Measurements from ENCODE around the gene SIGLEC15. TPM values are rescaled to one million over a fixed set of nuclear protein-coding genes. Genes with fewer than 3 reads are reported as not detected.

SIGLEC15 gene
- total RNA-seq, 1 donor from 2014 or later, result 0.85 TPM

GRCh38 chr18:45887585-45887984 lies 62.1 kb downstream of the SIGLEC15 start:
- TF ChIP-seq CTCF (IDR thresholded peaks at IDR 0.05), result no peak
- DNase-seq (ENCODE audit: low spot score), result no peak
- Mint-ChIP-seq H3K27ac (ENCODE audit: unreplicated experiment) (no peak overlapping the region), H3K27me3 (ENCODE audit: low read depth) (no peaks in the 10 kb centered on the region), H3K4me1 (ENCODE audit: low read depth) (peaks cover 6% of the 10 kb centered on the region), H3K4me3 (ENCODE audit: unreplicated experiment) (no peak overlapping the region), H3K36me3 (ENCODE audit: low read depth) (peaks cover 13% of the 10 kb centered on the region), H3K9me3 (ENCODE audit: low read depth) (no peaks in the 10 kb centered on the region)

DNA sequence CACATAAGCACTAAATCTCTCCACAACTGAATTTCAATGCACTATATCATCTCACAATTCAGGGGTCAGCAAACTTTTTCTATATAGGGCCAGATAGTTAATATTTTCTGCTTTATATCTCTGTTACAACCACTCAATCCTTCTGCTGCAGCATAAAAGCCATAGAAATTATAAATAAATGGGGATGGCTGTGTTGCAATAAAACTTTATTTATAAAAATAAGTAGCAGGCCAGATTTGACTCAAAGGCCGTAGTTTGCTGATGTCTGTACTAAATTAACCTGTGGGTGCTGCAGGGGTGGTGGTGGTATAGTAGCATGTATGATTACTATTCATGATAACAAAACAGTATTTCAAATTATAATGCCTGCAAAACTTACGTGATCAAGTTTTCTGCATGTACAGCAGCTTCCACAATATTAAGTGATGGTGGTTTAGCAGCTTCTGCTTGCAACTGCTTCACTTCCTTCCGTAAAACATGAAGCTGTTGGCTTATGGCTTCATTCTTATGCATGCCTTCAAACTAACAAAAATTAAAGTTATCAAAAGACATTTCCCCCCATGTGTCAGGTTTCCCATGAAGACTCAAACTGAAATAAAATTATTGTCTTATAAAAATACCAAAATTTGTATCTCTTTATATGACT lies 64.1 kb downstream of the SIGLEC15 start:
- H3K4me3 Mint-ChIP-seq (ENCODE audit: unreplicated experiment), result no peak overlapping the region
- H3K27ac Mint-ChIP-seq (ENCODE audit: unreplicated experiment), result no peak overlapping the region
- no peak for DNase-seq (ENCODE audit: low spot score)
- H3K4me1 Mint-ChIP-seq (ENCODE audit: low read depth), result peaks cover 6% of the 10 kb centered on the region
- no peaks in the 10 kb centered on the region for H3K27me3 Mint-ChIP-seq (ENCODE audit: low read depth)
- no peak for TF ChIP-seq CTCF (IDR thresholded peaks at IDR 0.05)
- H3K36me3 Mint-ChIP-seq (ENCODE audit: low read depth), result peaks cover 11% of the 10 kb centered on the region
- no peaks in the 10 kb centered on the region for H3K9me3 Mint-ChIP-seq (ENCODE audit: low read depth)

DNA sequence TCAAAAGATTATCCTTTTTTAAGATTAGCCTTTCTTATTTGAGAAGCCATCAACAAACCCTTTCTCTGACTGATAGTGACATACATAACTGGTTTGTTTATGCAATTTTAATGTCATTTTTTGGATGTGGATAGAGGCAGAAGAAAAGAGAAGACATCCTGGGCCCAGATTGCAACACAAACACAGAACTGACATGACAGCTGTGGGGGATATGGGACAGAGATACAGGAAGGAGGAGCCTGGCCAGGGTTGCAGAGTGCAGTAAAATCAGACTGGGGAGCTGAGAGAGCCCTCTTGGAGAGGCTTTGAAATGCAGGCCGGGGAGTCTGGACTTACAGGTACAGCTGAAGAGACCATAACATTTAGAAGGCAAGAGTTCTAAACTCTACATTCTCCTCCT lies 65.1 kb downstream of the SIGLEC15 start:
- no peaks in the 10 kb centered on the region for H3K27me3 Mint-ChIP-seq (ENCODE audit: low read depth)

GRCh38 chr18:45891806-45892205 lies 66.3 kb downstream of the SIGLEC15 start:
- H3K4me3 Mint-ChIP-seq (ENCODE audit: unreplicated experiment), result no peak overlapping the region
- H3K4me1 Mint-ChIP-seq (ENCODE audit: low read depth), result no peaks in the 10 kb centered on the region
- no peak overlapping the region for H3K27ac Mint-ChIP-seq (ENCODE audit: unreplicated experiment)
- no peaks in the 10 kb centered on the region for H3K27me3 Mint-ChIP-seq (ENCODE audit: low read depth)
- no peak for DNase-seq (ENCODE audit: low spot score)
- peaks cover 15% of the 10 kb centered on the region for H3K36me3 Mint-ChIP-seq (ENCODE audit: low read depth)
- H3K9me3 Mint-ChIP-seq (ENCODE audit: low read depth), result no peaks in the 10 kb centered on the region
- TF ChIP-seq CTCF (IDR thresholded peaks at IDR 0.05), result no peak

More for the DNA sequence above, 65.1 kb downstream of the SIGLEC15 start:
- no peak overlapping the region for H3K27ac Mint-ChIP-seq (ENCODE audit: unreplicated experiment)
- H3K9me3 Mint-ChIP-seq (ENCODE audit: low read depth), result no peaks in the 10 kb centered on the region
- peaks cover 6% of the 10 kb centered on the region for H3K4me1 Mint-ChIP-seq (ENCODE audit: low read depth)
- no peak for DNase-seq (ENCODE audit: low spot score)
- no peak overlapping the region for H3K4me3 Mint-ChIP-seq (ENCODE audit: unreplicated experiment)
- peaks cover 13% of the 10 kb centered on the region for H3K36me3 Mint-ChIP-seq (ENCODE audit: low read depth)
- TF ChIP-seq CTCF (IDR thresholded peaks at IDR 0.05), result no peak

Other genes starting within 250 kb of the SIGLEC15 start
- gene SLC14A2, start 210.2 kb upstream of the SIGLEC15 start, total RNA-seq, result not detected in 3 replicates
- 0.25 TPM in 1 of 3 replicates, not detected in the others for gene SLC14A1, start 101.5 kb upstream of the SIGLEC15 start, total RNA-seq
- 23.3 to 28.9 TPM (median 24.5 TPM) in 3 replicates for gene EPG5, start 141.7 kb downstream of the SIGLEC15 start, total RNA-seq
- gene PSTPIP2, start 246.6 kb downstream of the SIGLEC15 start, total RNA-seq, result 4.5 to 5.4 TPM (median 5.0 TPM) in 3 replicates